CD8-positive, alpha-beta memory T cell (primary cell): Measurements from ENCODE around the gene UHMK1. TPM values are rescaled to one million over a fixed set of nuclear protein-coding genes. Genes with fewer than 3 reads are reported as not detected.
"Not testable (repeated sequence)": the region's sequence is repeated elsewhere in the genome, so short reads cannot be mapped to it uniquely, and the experiment has no call there.

Experiments
- CTCF ChIA-PET: fragments of 350-600 bp; sonication (Branson Sonifier 250); formaldehyde crosslinking; loops from one replicate; lab custom pipeline; 2021; ENCODE audit warnings: antibody characterized with exemption; lab: Charles Lee
- POLR2A ChIA-PET: fragments of 350-600 bp; sonication (Branson Sonifier 250); formaldehyde crosslinking; loops from one replicate; lab custom pipeline; 2021; ENCODE audit warnings: antibody characterized with exemption; lab: Charles Lee
- DNase-seq, 5 donors: peaks; one replicate each; pipeline versions ENCODE4 v3.0.0 to v3.0.0-alpha.2; 2020 to 2022; ENCODE audit warnings: mixed read lengths in 1 of 5
- H3K27ac ChIP-seq: one replicate; pipeline ENCODE4 v1.7.0; 2013; ENCODE audit warnings: low read depth, mild to moderate bottlenecking, low read length, moderate library complexity
- H3K27me3 ChIP-seq: 2 replicates; pipeline ENCODE4 v1.7.0; 2013; ENCODE audit warnings: low read length, mild to moderate bottlenecking; ENCODE audit not compliant: insufficient read depth, poor library complexity, severe bottlenecking
- H3K36me3 ChIP-seq: 2 replicates; pipeline ENCODE4 v1.7.0; 2013; ENCODE audit warnings: mild to moderate bottlenecking, low read length, moderate library complexity; ENCODE audit not compliant: insufficient read depth
- H3K4me1 ChIP-seq: 2 replicates; pipeline ENCODE4 v1.7.0; 2013; ENCODE audit warnings: mild to moderate bottlenecking, low read length, moderate library complexity; ENCODE audit not compliant: insufficient read depth
- H3K4me3 ChIP-seq: 2 replicates; pipeline ENCODE4 v1.7.0; 2013; ENCODE audit warnings: mild to moderate bottlenecking, low read length
- H3K9me3 ChIP-seq: 2 replicates; pipeline ENCODE4 v1.7.0; 2013; ENCODE audit warnings: mild to moderate bottlenecking, low read length
- H3K27ac Mint-ChIP-seq, 8 donors: one replicate each; pipeline ENCODE4 v1.8.0; 2020 to 2021; ENCODE audit warnings: mixed read lengths in 8 of 8, mild to moderate bottlenecking in 6 of 8, inconsistent platforms in 3 of 8, moderate library complexity in 3 of 8
- H3K27me3 Mint-ChIP-seq, 2 donors: one replicate each; pipeline ENCODE4 v1.8.0; 2020 to 2021; ENCODE audit warnings: mixed read lengths in 2 of 2, mild to moderate bottlenecking in 1 of 2, moderate library complexity in 1 of 2
- H3K36me3 Mint-ChIP-seq, 3 donors: one replicate each; pipeline ENCODE4 v1.8.0; 2020 to 2021; ENCODE audit warnings: mixed read lengths in 3 of 3, inconsistent platforms in 1 of 3, mild to moderate bottlenecking in 1 of 3
- H3K4me1 Mint-ChIP-seq, 3 donors: one replicate each; pipeline ENCODE4 v1.8.0; 2020 to 2021; ENCODE audit warnings: mixed read lengths in 3 of 3, inconsistent platforms in 1 of 3, mild to moderate bottlenecking in 1 of 3
- H3K4me3 Mint-ChIP-seq, 7 donors: one replicate each; pipeline ENCODE4 v1.8.0; 2020 to 2021; ENCODE audit warnings: mixed read lengths in 7 of 7, mild to moderate bottlenecking in 6 of 7, moderate library complexity in 4 of 7, inconsistent platforms in 2 of 7
- H3K9me3 Mint-ChIP-seq, 5 donors: one replicate each; pipeline ENCODE4 v1.8.0; 2020 to 2022; ENCODE audit warnings: mixed read lengths in 5 of 5, mild to moderate bottlenecking in 3 of 5, moderate library complexity in 2 of 5, inconsistent platforms in 1 of 5
- polyA plus RNA-seq: library from polyadenylated mRNA; unstranded; fragments of 300-500 nt; fragmentation: Illumina TruSeq; gene quantifications from one replicate; pipeline ENCODE4 v1.2.3, GENCODE V29; 2021
- total RNA-seq, 2 experiments: library from RNA; stranded (reverse); gene quantifications; one replicate each; pipeline ENCODE4 v1.2.3, GENCODE V29; 2021

UHMK1 gene
- total RNA-seq (10 to 100 TPM; 67.7 to 67.9 TPM), polyA plus RNA-seq (54.3 TPM)

- ChIA-PET POLR2A (no interaction called here), CTCF (no interaction called here)
- H3K27ac ChIP-seq: peak within 1 kb of the TSS; percentile 93
Measured at GRCh38 chr1:162497723-162498495, at the start of gene UHMK1. UHMK1 (plus strand) TSS chr1:162497818; CDS start chr1:162498001, 183 bp downstream.

GRCh38 chr1:162454361-162454760 lies 43.3 kb upstream of the UHMK1 start:
- H3K4me3 Mint-ChIP-seq, POLR2A ChIA-PET, H3K27me3 ChIP-seq, H3K27ac ChIP-seq, H3K4me1 Mint-ChIP-seq, H3K9me3 Mint-ChIP-seq, H3K4me3 ChIP-seq, DNase-seq, CTCF ChIA-PET, H3K27ac Mint-ChIP-seq, H3K27me3 Mint-ChIP-seq, H3K4me1 ChIP-seq, H3K36me3 ChIP-seq, H3K9me3 ChIP-seq, H3K36me3 Mint-ChIP-seq: not testable (repeated sequence)

More at GRCh38 chr1:162497723-162498495, at the start of gene UHMK1:
- peaks cover 40 to 48% (median 43%) of the 10 kb centered on the region in 3 donors for H3K4me1 Mint-ChIP-seq
- H3K4me3 ChIP-seq: peak within 1 kb of the TSS; percentile 67
- H3K9me3 ChIP-seq: no peaks in the 10 kb centered on the region
- DNase-seq: peak; percentile 87 to 94 (median 87)
- H3K9me3 Mint-ChIP-seq: no peaks in the 10 kb centered on the region
- H3K27ac Mint-ChIP-seq: peak within 1 kb of the TSS; percentile 85 to 99 (median 96)
- no peaks in the 10 kb centered on the region for H3K27me3 ChIP-seq
- H3K36me3 ChIP-seq: peaks cover 9% of the 10 kb centered on the region
- peaks cover 0 to 39% (median 9%) of the 10 kb centered on the region in 3 donors for H3K36me3 Mint-ChIP-seq
- peaks cover 0 to 3% of the 10 kb centered on the region in 2 donors for H3K27me3 Mint-ChIP-seq
- H3K4me1 ChIP-seq: peaks cover 27% of the 10 kb centered on the region
- peak within 1 kb of the TSS; percentile 88 to 96 (median 91) for H3K4me3 Mint-ChIP-seq

GRCh38 chr1:162456323-162456722 lies 41.3 kb upstream of the UHMK1 start:
- Mint-ChIP-seq H3K27ac (no peak overlapping the region), H3K27me3 (peaks cover 0 to 5% of the 10 kb centered on the region in 2 donors), H3K4me1 (no peaks in the 10 kb centered on the region), H3K36me3 (peaks cover 0 to 4% (median 0%) of the 10 kb centered on the region in 3 donors), H3K9me3 (peaks cover 0 to 6% (median 0%) of the 10 kb centered on the region in 5 donors), H3K4me3 (no peak overlapping the region)
- ChIA-PET POLR2A (no interaction called here), CTCF (no interaction called here)
- DNase-seq: no peak
- Histone ChIP-seq H3K27me3 (no peaks in the 10 kb centered on the region), H3K36me3 (no peaks in the 10 kb centered on the region), H3K4me1 (no peaks in the 10 kb centered on the region), H3K27ac (no peak overlapping the region), H3K9me3 (no peaks in the 10 kb centered on the region), H3K4me3 (no peak overlapping the region)

GRCh38 chr1:162458236-162458635 lies 39.4 kb upstream of the UHMK1 start:
- Histone ChIP-seq H3K4me3 (no peak overlapping the region), H3K27me3 (no peaks in the 10 kb centered on the region), H3K36me3 (no peaks in the 10 kb centered on the region), H3K9me3 (no peaks in the 10 kb centered on the region), H3K4me1 (no peaks in the 10 kb centered on the region), H3K27ac (no peak overlapping the region)
- H3K4me1 Mint-ChIP-seq: no peaks in the 10 kb centered on the region
- H3K36me3 Mint-ChIP-seq: peaks cover 0 to 4% (median 0%) of the 10 kb centered on the region in 3 donors
- POLR2A ChIA-PET: no interaction called here
- peaks cover 1 to 3% of the 10 kb centered on the region in 2 donors for H3K27me3 Mint-ChIP-seq
- H3K4me3 Mint-ChIP-seq: no peak overlapping the region
- no peak overlapping the region for H3K27ac Mint-ChIP-seq
- peaks cover 0 to 6% (median 0%) of the 10 kb centered on the region in 5 donors for H3K9me3 Mint-ChIP-seq
- no peak for DNase-seq
- CTCF ChIA-PET: no interaction called here

GRCh38 chr1:162462425-162462824 lies 35.2 kb upstream of the UHMK1 start:
- POLR2A ChIA-PET, CTCF ChIA-PET, H3K27ac ChIP-seq, H3K4me3 Mint-ChIP-seq, DNase-seq, H3K27ac Mint-ChIP-seq, H3K9me3 Mint-ChIP-seq, H3K4me1 Mint-ChIP-seq, H3K36me3 Mint-ChIP-seq, H3K36me3 ChIP-seq, H3K27me3 ChIP-seq, H3K9me3 ChIP-seq, H3K4me3 ChIP-seq, H3K27me3 Mint-ChIP-seq, H3K4me1 ChIP-seq: not testable (repeated sequence)

GRCh38 chr1:162463021-162463420 lies 34.6 kb upstream of the UHMK1 start:
- Histone ChIP-seq H3K9me3 (no peaks in the 10 kb centered on the region), H3K4me3 (no peak overlapping the region), H3K27ac (no peak overlapping the region), H3K4me1 (no peaks in the 10 kb centered on the region), H3K36me3 (no peaks in the 10 kb centered on the region), H3K27me3 (no peaks in the 10 kb centered on the region)
- Mint-ChIP-seq H3K4me3 (no peak overlapping the region), H3K27me3 (peaks cover 3 to 7% of the 10 kb centered on the region in 2 donors), H3K4me1 (no peaks in the 10 kb centered on the region), H3K9me3 (peaks cover 0 to 2% (median 0%) of the 10 kb centered on the region in 5 donors), H3K27ac (no peak overlapping the region), H3K36me3 (no peaks in the 10 kb centered on the region)
- DNase-seq: no peak
- POLR2A ChIA-PET: no interaction called here
- CTCF ChIA-PET: no interaction called here

- DNase-seq: no peak
- Histone ChIP-seq H3K4me3 (no peak overlapping the region), H3K27ac (no peak overlapping the region), H3K4me1 (no peaks in the 10 kb centered on the region), H3K27me3 (no peaks in the 10 kb centered on the region), H3K9me3 (no peaks in the 10 kb centered on the region), H3K36me3 (no peaks in the 10 kb centered on the region)
- Mint-ChIP-seq H3K27ac (no peak overlapping the region), H3K4me3 (no peak overlapping the region), H3K4me1 (no peaks in the 10 kb centered on the region), H3K36me3 (no peaks in the 10 kb centered on the region), H3K27me3 (peaks cover 6 to 25% of the 10 kb centered on the region in 2 donors), H3K9me3 (peaks cover 0 to 2% (median 0%) of the 10 kb centered on the region in 5 donors)
- ChIA-PET CTCF (no interaction called here), POLR2A (no interaction called here)
Measured at GRCh38 chr1:162466797-162467196, 30.8 kb upstream of the UHMK1 start.

GRCh38 chr1:162470216-162470615 lies 27.4 kb upstream of the UHMK1 start:
- H3K4me1 ChIP-seq: no peaks in the 10 kb centered on the region
- ChIA-PET CTCF (no interaction called here), POLR2A (no interaction called here)
- H3K9me3 ChIP-seq: no peaks in the 10 kb centered on the region
- H3K27ac ChIP-seq: no peak overlapping the region
- Mint-ChIP-seq H3K27ac (no peak overlapping the region), H3K36me3 (peaks cover 0 to 5% (median 2%) of the 10 kb centered on the region in 3 donors), H3K9me3 (peaks cover 0 to 5% (median 2%) of the 10 kb centered on the region in 5 donors), H3K27me3 (peaks cover 11 to 37% of the 10 kb centered on the region in 2 donors), H3K4me1 (no peaks in the 10 kb centered on the region), H3K4me3 (no peak overlapping the region)
- no peak overlapping the region for H3K4me3 ChIP-seq
- no peaks in the 10 kb centered on the region for H3K36me3 ChIP-seq
- no peak for DNase-seq
- H3K27me3 ChIP-seq: no peaks in the 10 kb centered on the region
